Upper lobe of left lung (tissue), 6 donors: ENCODE results near the gene TMPRSS11D. TPM values are rescaled to one million over a fixed set of nuclear protein-coding genes. Genes with fewer than 3 reads are reported as not detected.
A peak's percentile ranks its signal among the peaks of the same experiment; 100 is the strongest.

Source experiments
- ATAC-seq, 2 donors: fragments of 200-7000 bp; cut with Tn5 transposase; one replicate each; pipeline ENCODE4 v1.9.1; 2022; ENCODE audit warnings: mild to moderate bottlenecking in 2 of 2, moderate library complexity in 2 of 2; ENCODE audit not compliant: low FRiP score in 2 of 2
- DNase-seq, 2 donors: peaks; one replicate each; pipeline ENCODE4 v3.0.0-alpha.2; 2019 to 2020
- H3K27ac ChIP-seq, 4 donors: fragments of 200-600 bp; sonication (generic); one replicate each; pipeline ENCODE4 v1.5.1; 2016 to 2019
- H3K27me3 ChIP-seq, 4 donors: fragments of 200-600 bp; sonication (generic); one replicate each; pipeline ENCODE4 v1.5.1; 2017 to 2019
- H3K36me3 ChIP-seq, 4 donors: fragments of 200-600 bp; sonication (generic); one replicate each; pipeline ENCODE4 v1.5.1; 2016 to 2019
- H3K4me1 ChIP-seq, 4 donors: fragments of 200-600 bp; sonication (generic); one replicate each; pipeline ENCODE4 v1.5.1; 2018 to 2019
- H3K4me3 ChIP-seq, 4 donors: fragments of 200-600 bp; sonication (generic); one replicate each; pipeline ENCODE4 v1.5.1; 2017 to 2019; ENCODE audit warnings: mild to moderate bottlenecking in 2 of 4, moderate library complexity in 1 of 4
- H3K9me3 ChIP-seq, 4 donors: fragments of 200-600 bp; sonication (generic); one replicate each; pipeline ENCODE4 v1.5.1; 2018 to 2019
- CTCF ChIP-seq, 6 experiments: fragments of 450-650 bp in 4 of 6; fragments of 200-600 bp in 2 of 6; sonication (generic) in 2 of 6; IDR thresholded peaks; one replicate each; pipeline ENCODE4 v1.5.1; 2016 to 2019; ENCODE audit warnings: antibody characterized with exemption in 6 of 6
- EP300 ChIP-seq, 4 donors: sonication (generic); formaldehyde crosslinking; IDR thresholded peaks; one replicate each; pipeline ENCODE4 v1.5.1; 2017; ENCODE audit warnings: antibody characterized with exemption in 4 of 4, control low read depth in 2 of 4
- POLR2A ChIP-seq, 4 donors: fragments of 450-650 bp; IDR thresholded peaks; one replicate each; pipeline ENCODE4 v1.5.1; 2016 to 2017; ENCODE audit warnings: antibody characterized with exemption in 4 of 4, mild to moderate bottlenecking in 2 of 4
- POLR2AphosphoS5 ChIP-seq, 2 donors: sonication (generic); formaldehyde crosslinking; IDR thresholded peaks; one replicate each; pipeline ENCODE4 v1.5.1; 2017; ENCODE audit warnings: antibody characterized with exemption in 2 of 2
- WGBS, 2 donors: methylation state at CpG; one replicate each; pipeline ENCODE4 v1.1.5; 2017 to 2018; 5-methylcytosine and 5-hydroxymethylcytosine counted together
- total RNA-seq, 6 donors: library from RNA; depleted of rRNA in 4 of 6; stranded (reverse); fragments of >200 nt in 4 of 6; gene quantifications; one replicate each; pipeline versions ENCODE4 v1.1.0 to v1.2.1, GENCODE V29; 2016 to 2021
- donor health status: DM: no; HTN: no; CAD: no; lungs with moderate emphysema.
- donor health status: DM: no; HTN: yes; CAD: no; lungs with severe emphysema.

TMPRSS11D gene
- total RNA-seq, 6 donors from 2014 or later = 1.0 to 1.6 TPM; not detected in 4

GRCh38 chr4:67927251-67927650, 43.4 kb upstream of the TMPRSS11D start:
- no peaks in the 10 kb centered on the region for H3K9me3 ChIP-seq
- DNase-seq (peak in 1 of 2 donors; percentile 33), ATAC-seq (no peak)
- TF ChIP-seq CTCF (IDR thresholded peaks at IDR 0.05) = no peak
- TF ChIP-seq POLR2A (IDR thresholded peaks at IDR 0.05) = no peak
- no peak for TF ChIP-seq POLR2AphosphoS5 (IDR thresholded peaks at IDR 0.05)
- TF ChIP-seq EP300 (IDR thresholded peaks at IDR 0.05) = no peak
- H3K4me1 ChIP-seq = no peaks in the 10 kb centered on the region
- WGBS, 2 donors = 97 to 100% methylated on average over 1 to 2 of the region's 3 CpGs
- H3K27me3 ChIP-seq = no peaks in the 10 kb centered on the region
- H3K4me3 ChIP-seq = no peak overlapping the region
- no peaks in the 10 kb centered on the region for H3K36me3 ChIP-seq
- H3K27ac ChIP-seq = no peak overlapping the region

- Histone ChIP-seq H3K4me1 (no peaks in the 10 kb centered on the region), H3K36me3 (no peaks in the 10 kb centered on the region), H3K27me3 (no peaks in the 10 kb centered on the region), H3K9me3 (no peaks in the 10 kb centered on the region), H3K4me3 (no peak overlapping the region), H3K27ac (no peak overlapping the region)
- TF ChIP-seq POLR2AphosphoS5 (IDR thresholded peaks at IDR 0.05) (no peak), CTCF (IDR thresholded peaks at IDR 0.05) (no peak), EP300 (IDR thresholded peaks at IDR 0.05) (no peak), POLR2A (IDR thresholded peaks at IDR 0.05) (no peak)
- 91 to 93% methylated on average over 7 of the region's 7 CpGs for WGBS, 2 donors
- DNase-seq (peak in 1 of 2 donors; percentile 39), ATAC-seq (no peak)
These were observed 42.7 kb upstream of the TMPRSS11D start for GRCh38 chr4:67926485-67926884.

- Histone ChIP-seq H3K9me3 (no peaks in the 10 kb centered on the region), H3K36me3 (no peaks in the 10 kb centered on the region), H3K27me3 (no peaks in the 10 kb centered on the region), H3K27ac (no peak overlapping the region), H3K4me3 (no peak overlapping the region), H3K4me1 (no peaks in the 10 kb centered on the region)
- WGBS, 2 donors = 64 to 73% methylated on average over 4 of the region's 4 CpGs
- DNase-seq (no peak), ATAC-seq (peak in 1 of 2 donors; percentile 77)
- TF ChIP-seq EP300 (IDR thresholded peaks at IDR 0.05) = no peak
- TF ChIP-seq CTCF (IDR thresholded peaks at IDR 0.05) = no peak
- TF ChIP-seq POLR2A (IDR thresholded peaks at IDR 0.05) = no peak
- TF ChIP-seq POLR2AphosphoS5 (IDR thresholded peaks at IDR 0.05) = no peak
These were observed 38.9 kb upstream of the TMPRSS11D start for GRCh38 chr4:67922697-67923096.

GRCh38 chr4:67918428-67918827, 34.6 kb upstream of the TMPRSS11D start:
- Histone ChIP-seq H3K9me3 (no peaks in the 10 kb centered on the region), H3K4me3 (no peak overlapping the region), H3K27ac (no peak overlapping the region), H3K27me3 (no peaks in the 10 kb centered on the region), H3K4me1 (no peaks in the 10 kb centered on the region), H3K36me3 (no peaks in the 10 kb centered on the region)
- ATAC-seq (peak in 1 of 2 donors; percentile 65), DNase-seq (no peak)
- TF ChIP-seq CTCF (IDR thresholded peaks at IDR 0.05) (peak in 1 of 6 experiments; percentile 12), POLR2AphosphoS5 (IDR thresholded peaks at IDR 0.05) (no peak)

GRCh38 chr4:67915400-67915966, 31.7 kb upstream of the TMPRSS11D start:
- no peaks in the 10 kb centered on the region for H3K4me1 ChIP-seq
- H3K27ac ChIP-seq = no peak overlapping the region
- no peaks in the 10 kb centered on the region for H3K9me3 ChIP-seq
- DNase-seq (no peak), ATAC-seq (no peak)
- H3K27me3 ChIP-seq = no peaks in the 10 kb centered on the region
- no peak overlapping the region for H3K4me3 ChIP-seq
- TF ChIP-seq EP300 (IDR thresholded peaks at IDR 0.05) = no peak
- no peak for TF ChIP-seq POLR2AphosphoS5 (IDR thresholded peaks at IDR 0.05)
- no peak for TF ChIP-seq POLR2A (IDR thresholded peaks at IDR 0.05)
- TF ChIP-seq CTCF (IDR thresholded peaks at IDR 0.05) = no peak
- 74% methylated on average over 5 of the region's 5 CpGs for WGBS, 2 donors
- no peaks in the 10 kb centered on the region for H3K36me3 ChIP-seq
